C4-2B (cell line): Measurements from ENCODE around the gene UBXN2A.

Experiments used
- H3K27ac ChIP-seq: fragments of 450-650 bp; 2 replicates; pipeline ENCODE4 v1.5.1; 2017
- ZFX ChIP-seq: fragments of 450-650 bp; IDR thresholded peaks from 2 replicates; pipeline ENCODE4 v1.6.1; 2017
- TF ChIP-seq, protein P1 (sequence below): fragments of 450-650 bp; conservative IDR thresholded peaks from 2 replicates; pipeline ENCODE4 v1.5.1; 2017; ENCODE audit warnings: mild to moderate bottlenecking

UBXN2A gene

DNA sequence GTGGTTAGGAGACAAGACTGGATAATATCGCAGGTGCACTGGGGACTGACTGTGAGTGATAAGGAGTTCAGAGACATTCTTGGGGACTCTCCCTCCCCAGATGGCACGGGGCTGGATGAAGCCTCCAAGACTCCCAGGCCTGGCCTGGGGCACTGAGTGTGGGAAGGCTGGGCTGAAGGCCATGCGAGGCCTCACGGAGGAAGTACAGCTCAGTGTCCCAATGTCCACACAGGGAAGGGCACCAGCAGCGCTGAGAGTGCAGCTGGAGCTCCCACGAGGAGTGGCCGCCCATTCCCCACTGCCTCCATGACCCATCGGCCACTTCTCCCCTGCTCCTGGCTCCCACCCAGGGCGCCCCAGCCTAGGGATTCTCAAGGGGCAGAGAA is 76.1 kb downstream of the UBXN2A start:
- H3K27ac ChIP-seq, result no peak overlapping the region
- TF ChIP-seq ZFX, result no peak
- TF ChIP-seq, protein P1, sequence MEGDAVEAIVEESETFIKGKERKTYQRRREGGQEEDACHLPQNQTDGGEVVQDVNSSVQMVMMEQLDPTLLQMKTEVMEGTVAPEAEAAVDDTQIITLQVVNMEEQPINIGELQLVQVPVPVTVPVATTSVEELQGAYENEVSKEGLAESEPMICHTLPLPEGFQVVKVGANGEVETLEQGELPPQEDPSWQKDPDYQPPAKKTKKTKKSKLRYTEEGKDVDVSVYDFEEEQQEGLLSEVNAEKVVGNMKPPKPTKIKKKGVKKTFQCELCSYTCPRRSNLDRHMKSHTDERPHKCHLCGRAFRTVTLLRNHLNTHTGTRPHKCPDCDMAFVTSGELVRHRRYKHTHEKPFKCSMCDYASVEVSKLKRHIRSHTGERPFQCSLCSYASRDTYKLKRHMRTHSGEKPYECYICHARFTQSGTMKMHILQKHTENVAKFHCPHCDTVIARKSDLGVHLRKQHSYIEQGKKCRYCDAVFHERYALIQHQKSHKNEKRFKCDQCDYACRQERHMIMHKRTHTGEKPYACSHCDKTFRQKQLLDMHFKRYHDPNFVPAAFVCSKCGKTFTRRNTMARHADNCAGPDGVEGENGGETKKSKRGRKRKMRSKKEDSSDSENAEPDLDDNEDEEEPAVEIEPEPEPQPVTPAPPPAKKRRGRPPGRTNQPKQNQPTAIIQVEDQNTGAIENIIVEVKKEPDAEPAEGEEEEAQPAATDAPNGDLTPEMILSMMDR, result no peak

DNA sequence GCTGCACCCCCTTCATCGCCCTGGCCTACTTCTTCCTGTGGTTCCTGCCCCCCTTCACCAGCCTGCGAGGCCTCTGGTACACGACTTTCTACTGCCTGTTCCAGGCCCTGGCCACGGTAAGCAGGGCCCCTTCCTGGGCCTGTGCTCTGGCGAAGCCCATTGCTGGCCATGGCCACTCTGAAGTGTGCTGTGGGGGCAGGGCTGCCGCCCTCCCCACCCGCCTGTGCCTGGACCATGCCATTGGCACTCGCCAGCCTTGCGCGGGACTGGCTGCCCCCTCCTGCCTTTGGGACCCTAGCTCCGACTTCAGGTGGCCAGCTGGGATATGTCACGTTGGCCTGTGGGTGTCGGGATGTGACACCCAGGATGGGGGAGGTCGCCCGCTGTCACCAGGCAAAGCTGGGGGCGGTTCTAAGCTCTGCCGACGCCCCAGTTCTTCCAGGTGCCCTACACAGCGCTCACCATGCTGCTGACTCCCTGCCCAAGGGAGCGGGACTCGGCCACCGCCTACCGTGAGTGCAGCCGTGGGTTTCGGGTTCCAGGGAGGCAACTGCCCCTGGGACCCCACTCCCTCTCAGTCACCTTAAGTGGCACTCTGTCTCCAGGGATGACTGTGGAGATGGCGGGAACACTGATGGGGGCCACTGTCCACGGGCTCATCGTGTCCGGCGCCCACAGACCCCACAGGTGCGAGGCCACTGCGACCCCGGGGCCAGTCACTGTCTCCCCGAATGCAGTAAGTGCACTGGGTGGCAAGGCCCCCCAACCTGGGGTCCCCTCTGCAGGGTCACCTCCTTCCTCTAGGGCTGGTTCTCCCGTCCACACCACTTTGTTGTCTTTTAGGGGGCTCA is 76.8 kb downstream of the UBXN2A start:
- no peak overlapping the region for H3K27ac ChIP-seq
- no peak for TF ChIP-seq ZFX
- TF ChIP-seq, protein P1, result no peak

DNA sequence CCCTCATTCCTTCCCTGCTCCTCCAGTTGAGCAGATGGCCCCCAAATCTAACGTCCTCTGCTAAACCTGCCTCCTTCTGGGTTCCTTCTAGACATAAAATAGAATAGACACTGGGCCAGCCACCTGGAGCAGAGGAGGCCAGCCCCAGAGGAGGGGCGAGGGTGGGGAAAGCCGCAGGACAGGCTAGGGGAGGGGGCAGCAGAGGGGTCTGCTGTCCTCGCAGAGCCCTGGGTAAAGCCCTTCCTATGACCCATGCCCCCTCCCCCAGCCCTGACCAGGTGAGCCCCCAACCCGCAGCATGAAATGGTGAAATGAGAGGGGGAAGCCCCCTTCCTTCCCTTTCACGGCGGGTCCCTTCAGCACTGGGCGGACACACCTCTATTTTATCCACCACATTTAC is 77.4 kb downstream of the UBXN2A start:
- no peak overlapping the region for H3K27ac ChIP-seq
- TF ChIP-seq, protein P1, result no peak
- no peak for TF ChIP-seq ZFX

DNA sequence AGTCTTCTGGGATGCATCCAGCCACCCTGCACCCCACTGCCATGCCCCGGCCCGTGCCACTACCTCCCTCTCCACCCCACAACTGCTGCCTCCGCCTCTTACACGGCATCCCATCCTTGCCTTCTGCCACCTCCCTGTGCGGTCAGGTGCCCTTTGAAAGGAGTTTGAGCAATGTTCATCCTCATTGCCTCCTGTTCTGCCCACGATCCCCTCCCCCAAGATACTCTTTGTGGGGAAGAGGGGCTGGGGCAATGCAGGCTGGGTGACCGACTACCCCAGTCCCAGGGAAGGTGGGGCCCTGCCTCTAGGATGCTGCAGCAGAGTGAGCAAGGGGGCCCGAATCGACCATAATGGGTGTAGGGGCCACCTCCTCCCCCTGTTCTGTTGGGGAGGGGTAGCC is 78.0 kb downstream of the UBXN2A start:
- H3K27ac ChIP-seq, result no peak overlapping the region
- TF ChIP-seq ZFX, result no peak
- TF ChIP-seq, protein P1, result no peak

DNA sequence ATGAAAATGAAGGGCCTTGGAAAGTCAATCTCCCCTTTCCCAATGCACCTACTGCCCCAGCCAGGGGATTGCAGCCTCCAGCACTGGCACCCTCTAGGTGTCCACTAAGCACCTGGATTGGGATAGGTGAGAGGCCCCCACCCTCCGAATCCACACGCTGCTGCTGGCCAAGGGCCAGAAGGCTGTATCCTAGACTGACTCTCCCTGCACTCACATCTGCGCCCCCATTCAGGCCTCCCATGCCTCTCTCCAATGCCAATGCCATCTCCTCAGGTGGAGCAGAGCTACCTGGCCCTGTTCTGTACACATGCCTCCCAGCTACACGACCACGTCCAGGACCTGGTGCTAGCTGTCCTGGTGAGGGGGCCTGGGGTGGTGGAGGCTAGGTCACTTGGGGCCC is 79.5 kb downstream of the UBXN2A start:
- H3K27ac ChIP-seq, result no peak overlapping the region
- TF ChIP-seq ZFX, result no peak
- TF ChIP-seq, protein P1, result no peak

DNA sequence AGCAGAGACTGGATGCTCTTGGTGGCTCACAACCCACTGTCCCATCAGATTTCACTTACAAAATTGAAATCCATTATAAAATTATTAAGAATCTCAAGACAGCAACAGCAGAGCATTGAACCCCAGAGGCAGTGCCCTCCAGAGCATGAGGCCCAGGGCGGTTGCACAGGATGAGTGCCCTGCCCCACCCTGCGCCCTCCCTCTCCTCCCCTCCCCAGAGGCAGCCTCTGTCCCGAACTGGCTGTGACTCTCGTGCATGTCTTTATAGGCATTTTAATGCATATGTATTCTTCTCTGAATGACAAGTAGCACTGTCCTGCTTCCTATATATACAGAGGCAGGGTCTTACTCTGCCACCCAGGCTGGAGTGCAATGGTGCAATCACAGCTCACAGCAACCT is 80.0 kb downstream of the UBXN2A start:
- TF ChIP-seq, protein P1, result no peak
- TF ChIP-seq ZFX, result no peak
- no peak overlapping the region for H3K27ac ChIP-seq

DNA sequence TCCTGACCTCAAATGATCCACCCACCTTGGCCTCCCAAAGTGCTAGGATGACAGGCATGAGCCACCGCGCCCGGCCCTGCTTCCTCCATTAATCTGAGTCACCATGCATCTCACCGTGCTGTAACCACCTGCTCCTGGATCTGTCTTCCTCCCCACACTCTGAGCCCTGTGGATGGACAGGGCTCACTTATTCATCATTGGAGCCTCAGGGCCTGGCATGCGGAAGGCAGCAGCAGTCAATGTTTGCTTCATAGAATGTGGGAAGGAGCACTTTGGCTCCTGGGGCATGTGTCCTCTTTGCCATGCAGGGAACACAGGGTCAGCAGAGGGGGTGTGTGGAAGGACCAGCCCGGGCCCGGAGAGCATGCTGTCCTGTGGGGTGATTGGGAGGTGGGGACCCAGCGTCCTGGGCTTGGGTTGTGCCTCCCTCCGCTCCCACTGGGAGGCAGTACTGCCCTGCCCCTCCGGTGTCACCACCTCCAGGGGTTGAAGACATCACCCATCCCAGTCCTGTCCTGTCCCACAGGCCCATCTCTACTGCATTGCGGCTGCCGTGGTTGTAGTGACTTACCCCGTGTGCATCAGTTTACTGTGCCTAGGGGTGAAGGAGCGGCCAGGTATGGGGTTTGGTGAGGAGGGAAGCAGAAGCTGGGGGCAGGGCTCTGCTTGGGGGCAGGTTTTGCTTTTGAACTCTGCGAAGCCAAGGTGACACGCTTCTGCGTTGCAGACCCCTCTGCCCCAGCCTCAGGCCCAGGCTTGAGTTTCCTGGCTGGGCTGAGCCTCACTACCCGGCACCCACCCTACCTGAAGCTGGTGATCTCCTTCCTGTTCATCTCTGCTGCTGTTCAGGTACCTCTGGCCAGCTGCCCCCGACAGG is 81.1 kb downstream of the UBXN2A start:
- no peak for TF ChIP-seq ZFX
- TF ChIP-seq, protein P1, result no peak; the same call in 1 of the 2 replicates
- no peak overlapping the region for H3K27ac ChIP-seq
